Astrocyte of the cerebellum (primary cell): ENCODE results near the gene PHYHD1.

Experiments
- DNase-seq: peaks from one replicate; pipeline ENCODE4 v3.0.0-alpha.2; 2011; ENCODE audit warnings: low read depth
- H3K4me3 ChIP-seq: 2 replicates; pipeline ENCODE4 v1.5.1; 2011; ENCODE audit warnings: mild to moderate bottlenecking, low read depth, low read length, moderate library complexity
- CTCF ChIP-seq: IDR thresholded peaks from 2 replicates; pipeline ENCODE4 v1.5.1; 2012; ENCODE audit warnings: low read length, low read depth, moderate library complexity, mild to moderate bottlenecking; ENCODE audit errors: missing control alignments
- in situ Hi-C: cut with HindIII; loops from 2 replicates; pipeline ENCODE4 v1.10.0; 2017; ENCODE audit warnings: low sequenced_read_pairs

Gene PHYHD1

GRCh38 chr9:128901379-128901778 lies 19.4 kb upstream of the PHYHD1 start:
- in situ Hi-C loops, result no loop called here
- DNase-seq, result no peak
- no peak for TF ChIP-seq CTCF
- no peak overlapping the region for H3K4me3 ChIP-seq

GRCh38 chr9:128901822-128902221 lies 19.0 kb upstream of the PHYHD1 start:
- H3K4me3 ChIP-seq, result no peak overlapping the region
- no peak for DNase-seq
- TF ChIP-seq CTCF, result no peak
- in situ Hi-C loops, result no loop called here

GRCh38 chr9:128902351-128903078 lies 18.3 kb upstream of the PHYHD1 start:
- in situ Hi-C loops, result no loop called here
- no peak for TF ChIP-seq CTCF
- no peak for DNase-seq
- no peak overlapping the region for H3K4me3 ChIP-seq

GRCh38 chr9:128903079-128903461 lies 17.7 kb upstream of the PHYHD1 start:
- no peak for DNase-seq
- no peak overlapping the region for H3K4me3 ChIP-seq
- TF ChIP-seq CTCF, result no peak
- in situ Hi-C loops, result no loop called here

- TF ChIP-seq CTCF, result no peak
- in situ Hi-C loops, result no loop called here
- H3K4me3 ChIP-seq, result no peak overlapping the region
- no peak for DNase-seq
Measured at GRCh38 chr9:128903871-128904620, 16.7 kb upstream of the PHYHD1 start.

- in situ Hi-C loops, result no loop called here
- no peak overlapping the region for H3K4me3 ChIP-seq
- no peak for TF ChIP-seq CTCF
- DNase-seq, result no peak
Measured at GRCh38 chr9:128905964-128906363, 14.8 kb upstream of the PHYHD1 start.
